GOT3 (cell line): Measurements from ENCODE around the gene HSD17B8.

ENCODE experiments used
- DNase-seq: peaks from one replicate; lab custom pipeline; 2025; ENCODE audit warnings: mixed read lengths; lab: John Stamatoyannopoulos, UW

Gene HSD17B8

GRCh38 chr6:33204415-33205190 is at the start of gene HSD17B8:
Gene HSD17B8 (plus strand): TSS chr6:33204655. CDS start chr6:33204669, 14 bp downstream.
- peak; percentile 73 for DNase-seq

DNA sequence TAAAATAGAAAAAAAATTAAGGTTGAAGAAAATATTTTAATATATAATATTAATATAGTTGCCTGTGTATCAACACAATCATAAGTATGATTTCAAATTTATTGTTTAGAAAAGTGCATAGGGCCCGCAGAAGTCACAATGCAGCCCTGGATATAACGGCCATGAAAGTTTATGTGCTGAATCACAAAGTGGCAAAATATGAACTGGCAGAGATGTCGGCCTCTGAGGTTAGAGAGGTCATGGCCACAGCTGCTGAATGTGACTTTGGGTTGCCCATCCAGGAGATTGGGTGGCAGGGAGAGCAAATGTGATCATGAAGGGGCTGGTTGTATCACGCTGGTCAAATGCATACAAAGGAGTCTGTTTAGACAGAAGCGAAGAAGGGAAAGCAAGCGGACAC is 47.9 kb upstream of the HSD17B8 start:
- no peak for DNase-seq

DNA sequence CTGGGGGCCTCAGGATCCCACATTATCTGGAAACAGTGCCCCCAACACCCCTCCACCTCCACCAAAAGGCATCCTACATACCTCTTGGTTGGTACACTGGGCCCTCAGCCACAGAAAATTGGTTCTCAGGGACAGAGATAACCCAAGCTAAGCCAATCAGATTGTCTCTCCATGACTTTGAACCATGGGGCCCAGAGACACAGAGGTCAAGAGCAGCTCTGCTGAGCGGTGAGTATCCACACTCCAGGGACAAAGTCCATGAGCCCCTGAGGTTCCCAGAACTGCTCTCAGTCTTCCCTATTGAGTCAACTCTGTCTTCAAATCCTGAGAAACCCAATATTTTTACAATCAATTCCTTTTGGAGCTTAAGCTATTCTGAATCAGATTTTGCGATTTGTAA is 47.5 kb upstream of the HSD17B8 start:
- DNase-seq = no peak

GRCh38 chr6:33160096-33160495 is 44.4 kb upstream of the HSD17B8 start:
- no peak for DNase-seq

DNA sequence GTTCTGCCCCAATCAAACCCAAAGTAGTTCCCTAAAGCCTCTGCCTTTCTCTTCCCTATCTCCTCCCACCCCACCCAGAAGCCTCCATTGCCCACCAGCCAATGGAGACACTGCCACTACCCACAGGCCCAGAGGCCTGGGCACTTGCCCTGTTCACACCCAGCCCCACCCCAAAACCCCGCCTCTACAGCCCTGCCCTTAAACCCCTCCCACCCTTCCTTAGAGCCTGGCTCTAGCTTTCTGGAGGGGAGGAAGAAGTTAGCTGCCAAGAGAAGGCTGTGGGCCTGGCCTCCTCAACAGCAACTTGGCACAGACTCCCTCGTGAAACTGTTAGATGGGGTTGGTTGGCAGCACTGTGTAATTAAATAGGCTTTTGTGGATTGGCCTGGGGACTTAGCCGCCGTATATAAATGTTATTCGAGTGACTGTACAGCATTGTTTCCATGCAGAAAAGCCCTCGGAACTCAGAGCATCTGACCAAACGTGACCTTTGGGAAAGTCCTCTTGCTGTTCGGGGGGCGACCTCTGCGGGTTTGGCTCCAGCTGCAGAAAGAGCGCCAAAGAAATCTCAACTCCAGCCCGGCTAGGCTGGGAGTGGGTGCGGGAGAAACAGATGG is 43.6 kb upstream of the HSD17B8 start:
- DNase-seq = peak; percentile 48

DNA sequence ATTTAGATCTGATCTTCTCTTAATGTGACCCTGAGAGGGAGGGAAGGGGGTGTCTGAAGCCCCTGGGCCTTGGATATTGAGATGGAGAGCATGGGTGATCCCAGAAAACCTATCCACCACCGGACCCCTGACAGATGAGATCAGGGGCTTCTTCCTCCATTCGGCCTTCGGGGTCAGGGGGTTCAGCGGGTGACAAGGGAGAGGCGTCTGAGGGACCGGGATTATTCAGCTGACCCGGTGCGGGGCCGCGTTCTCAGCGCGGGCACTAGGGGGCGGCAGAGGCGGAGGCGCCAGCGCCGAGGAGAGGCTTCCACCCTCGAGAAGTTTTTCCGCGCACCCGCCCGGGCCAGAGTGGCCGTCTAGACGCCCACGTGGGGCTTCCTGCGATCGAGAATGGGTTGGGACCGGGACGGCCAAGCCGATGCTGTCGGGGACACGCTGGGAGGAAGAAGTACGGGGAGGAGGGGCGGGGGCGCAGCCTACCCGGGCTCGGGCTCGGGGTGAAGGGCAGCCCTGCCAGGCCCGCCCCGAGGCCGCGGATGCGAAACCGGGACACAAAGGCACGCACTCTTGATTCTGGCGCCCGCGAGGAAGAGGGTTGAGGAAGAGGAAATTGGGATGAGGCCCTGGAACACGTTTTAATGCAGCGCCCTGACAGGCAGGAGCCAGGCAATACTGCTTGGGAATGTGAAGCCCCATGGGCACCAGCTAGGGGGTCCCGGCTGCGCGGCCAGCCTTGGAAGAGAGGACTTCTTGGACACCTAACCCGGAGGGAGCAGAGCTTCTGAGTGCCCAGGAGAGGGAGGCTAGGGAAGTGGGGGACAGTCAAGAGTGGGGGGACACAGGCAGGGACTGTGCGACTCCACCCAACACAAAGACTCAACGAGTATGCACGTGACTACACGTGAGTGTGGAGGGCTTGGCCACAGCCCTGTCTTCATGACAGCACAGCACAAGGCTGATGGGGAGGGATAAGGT is 42.8 kb upstream of the HSD17B8 start:
- DNase-seq = peak; percentile 68

GRCh38 chr6:33163540-33163939 is 40.9 kb upstream of the HSD17B8 start:
- DNase-seq = no peak

DNA sequence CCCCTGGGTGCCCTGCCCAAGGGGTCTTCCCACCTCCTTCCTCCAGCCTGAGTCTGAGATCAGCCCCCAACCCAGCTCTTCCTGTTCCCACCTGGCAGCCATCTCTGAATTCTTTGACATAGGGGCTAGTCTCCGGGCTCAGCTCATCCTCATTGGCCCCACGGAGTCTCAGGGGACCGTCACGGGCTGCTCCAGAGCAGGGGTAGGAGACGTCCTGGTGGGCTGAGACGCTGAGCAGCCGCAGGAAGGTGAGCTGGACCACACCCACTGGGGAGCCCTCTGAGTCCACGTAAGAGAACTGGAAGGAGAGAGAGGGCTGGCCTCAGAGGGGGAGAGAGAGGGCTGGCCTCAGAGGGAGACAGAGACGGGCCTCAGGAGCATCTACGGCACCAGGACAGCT is 40.3 kb upstream of the HSD17B8 start:
- DNase-seq = no peak

DNA sequence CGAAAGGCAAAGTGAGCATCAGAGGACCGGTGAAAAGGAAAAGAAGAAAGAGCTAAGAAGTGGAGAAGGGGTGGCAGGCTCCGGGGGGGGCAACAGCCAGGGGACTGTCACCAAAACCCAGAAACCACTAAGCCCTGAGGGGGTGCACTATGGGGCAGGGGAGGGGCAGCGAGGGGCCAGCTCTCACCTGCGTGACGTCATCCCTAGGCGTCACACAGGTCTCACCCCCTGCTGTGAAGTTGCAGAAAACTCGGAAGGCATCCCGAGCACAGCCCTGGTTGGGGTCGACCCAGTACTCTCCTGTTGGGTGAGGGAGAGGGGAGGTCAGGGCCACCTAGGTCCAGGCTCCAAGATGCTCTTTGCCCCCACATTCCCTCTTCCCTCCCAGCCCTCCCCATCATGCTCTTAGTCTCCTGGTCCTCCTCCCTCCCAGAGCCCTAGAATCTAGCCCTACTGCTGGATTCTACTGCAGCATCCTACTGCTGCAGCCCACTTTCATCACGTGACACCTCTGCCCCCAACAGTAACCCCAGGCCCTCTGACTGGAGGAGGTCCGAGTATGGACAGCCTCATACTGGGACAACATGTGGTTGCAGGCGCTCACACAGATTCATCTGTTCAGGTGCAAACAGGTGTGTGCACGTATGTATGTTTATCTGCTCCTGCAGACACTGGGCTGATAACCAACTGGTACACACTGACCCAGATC is 39.6 kb upstream of the HSD17B8 start:
- DNase-seq = no peak

DNA sequence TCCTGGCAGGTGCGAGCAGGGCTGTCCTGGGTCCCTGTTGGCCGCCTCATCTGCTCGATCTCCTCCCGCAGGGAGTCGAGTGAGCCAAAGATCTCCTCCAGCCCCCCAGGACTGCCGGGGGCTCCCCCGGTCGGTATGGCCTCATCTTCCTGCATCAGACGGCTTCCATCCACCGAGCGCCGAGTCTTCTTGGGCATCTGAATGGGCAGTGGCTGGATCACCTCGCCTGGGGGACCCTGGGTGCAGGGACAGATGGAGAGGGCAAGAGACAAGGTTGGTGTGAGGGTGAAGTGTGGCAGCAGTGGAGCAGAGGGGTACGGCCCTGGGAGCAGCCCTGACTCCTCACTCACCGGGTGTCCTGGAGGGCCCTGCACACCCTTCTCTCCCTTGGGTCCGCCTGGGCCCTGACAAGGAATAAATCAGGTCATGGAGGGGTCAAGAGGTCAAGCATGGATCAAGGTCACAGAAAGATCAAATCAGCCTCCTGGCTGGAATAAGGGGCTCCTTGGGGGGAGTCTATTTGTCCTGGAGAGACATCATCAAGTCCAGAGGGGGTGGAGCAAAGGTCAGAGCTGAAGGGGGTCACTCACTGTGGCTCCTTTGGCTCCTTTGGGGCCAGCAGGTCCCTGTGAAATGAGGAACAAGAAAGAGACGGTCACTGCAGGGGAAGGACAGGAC is 38.7 kb upstream of the HSD17B8 start:
- DNase-seq = no peak

- no peak for DNase-seq
These were observed 38.1 kb upstream of the HSD17B8 start for GRCh38 chr6:33166363-33166762.

DNA sequence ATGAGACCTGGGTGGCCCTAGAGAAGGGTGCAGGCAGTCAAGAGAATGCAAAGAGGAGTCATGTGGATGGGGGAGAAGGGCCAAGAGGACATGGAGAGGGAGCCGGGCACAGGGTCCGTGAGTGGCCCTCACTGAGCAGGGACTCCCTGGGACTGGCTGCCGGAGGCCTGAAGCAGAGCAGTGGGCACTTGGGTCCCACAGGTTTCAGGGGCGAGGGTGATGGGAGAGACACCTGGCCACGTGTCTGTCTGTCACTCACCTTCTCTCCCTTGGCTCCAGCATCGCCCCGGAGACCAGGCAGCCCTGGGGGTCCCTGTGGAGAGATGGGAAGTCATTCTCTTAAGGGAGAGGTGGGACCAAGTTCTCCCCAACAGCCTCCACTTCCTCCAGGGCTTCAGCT is 37.6 kb upstream of the HSD17B8 start:
- DNase-seq = no peak

DNA sequence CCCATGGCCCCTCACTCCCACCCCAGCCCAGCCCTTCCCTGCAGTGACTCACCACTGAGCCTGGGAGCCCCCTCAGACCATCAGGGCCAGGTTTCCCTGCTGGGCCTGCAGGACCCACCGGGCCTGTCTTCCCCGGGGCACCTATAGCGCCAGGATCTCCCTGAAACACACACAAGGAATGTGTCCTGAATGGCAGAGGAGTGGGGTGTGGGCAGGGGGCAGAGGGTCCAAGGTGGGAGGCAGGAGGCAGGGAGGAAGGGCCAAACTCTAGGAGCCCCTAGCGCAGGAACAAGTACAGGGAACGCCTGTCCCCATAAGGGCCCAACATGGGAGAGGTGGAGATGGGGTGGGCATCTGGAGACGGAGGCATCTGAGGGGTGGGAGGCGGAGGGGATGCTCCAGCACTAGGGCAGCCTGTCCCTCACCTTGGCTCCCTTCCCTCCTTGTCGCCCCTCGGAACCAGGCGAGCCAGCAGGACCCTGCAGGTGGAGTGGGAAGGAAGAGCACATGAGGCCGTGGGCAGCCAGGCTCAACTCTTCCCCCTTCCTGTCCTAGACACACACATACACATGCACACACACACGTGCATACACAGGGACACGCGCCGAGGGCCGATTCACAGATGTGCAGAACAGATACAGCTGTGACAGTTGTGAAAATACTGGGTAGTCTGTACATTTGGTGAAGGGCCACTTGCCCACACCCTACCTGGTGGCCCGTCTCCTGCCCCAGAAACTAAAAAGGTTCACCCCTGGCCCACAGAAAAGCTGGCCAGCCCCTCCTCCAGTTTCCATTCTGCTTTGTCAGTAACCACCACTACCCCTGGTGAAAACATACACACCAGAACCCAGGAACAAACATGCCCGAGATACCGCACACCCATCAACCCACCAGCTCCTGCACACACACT is 36.8 kb upstream of the HSD17B8 start:
- no peak for DNase-seq

DNA sequence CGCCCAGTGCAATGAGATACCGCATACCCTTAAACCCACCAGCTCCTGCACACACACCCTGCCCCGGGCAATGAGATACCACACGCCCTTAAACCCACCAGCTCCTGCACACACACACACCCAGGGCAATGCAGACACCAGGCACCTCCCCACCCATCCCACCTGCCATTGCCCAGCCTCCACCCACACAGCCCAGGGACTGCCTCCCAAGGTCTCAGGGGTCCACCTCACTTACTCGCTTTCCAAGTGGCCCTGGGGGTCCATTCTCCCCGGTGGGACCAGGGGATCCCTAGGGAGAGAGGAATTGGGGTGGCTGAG is 36.2 kb upstream of the HSD17B8 start:
- DNase-seq = no peak

GRCh38 chr6:33168639-33169038 is 35.8 kb upstream of the HSD17B8 start:
- no peak for DNase-seq

DNA sequence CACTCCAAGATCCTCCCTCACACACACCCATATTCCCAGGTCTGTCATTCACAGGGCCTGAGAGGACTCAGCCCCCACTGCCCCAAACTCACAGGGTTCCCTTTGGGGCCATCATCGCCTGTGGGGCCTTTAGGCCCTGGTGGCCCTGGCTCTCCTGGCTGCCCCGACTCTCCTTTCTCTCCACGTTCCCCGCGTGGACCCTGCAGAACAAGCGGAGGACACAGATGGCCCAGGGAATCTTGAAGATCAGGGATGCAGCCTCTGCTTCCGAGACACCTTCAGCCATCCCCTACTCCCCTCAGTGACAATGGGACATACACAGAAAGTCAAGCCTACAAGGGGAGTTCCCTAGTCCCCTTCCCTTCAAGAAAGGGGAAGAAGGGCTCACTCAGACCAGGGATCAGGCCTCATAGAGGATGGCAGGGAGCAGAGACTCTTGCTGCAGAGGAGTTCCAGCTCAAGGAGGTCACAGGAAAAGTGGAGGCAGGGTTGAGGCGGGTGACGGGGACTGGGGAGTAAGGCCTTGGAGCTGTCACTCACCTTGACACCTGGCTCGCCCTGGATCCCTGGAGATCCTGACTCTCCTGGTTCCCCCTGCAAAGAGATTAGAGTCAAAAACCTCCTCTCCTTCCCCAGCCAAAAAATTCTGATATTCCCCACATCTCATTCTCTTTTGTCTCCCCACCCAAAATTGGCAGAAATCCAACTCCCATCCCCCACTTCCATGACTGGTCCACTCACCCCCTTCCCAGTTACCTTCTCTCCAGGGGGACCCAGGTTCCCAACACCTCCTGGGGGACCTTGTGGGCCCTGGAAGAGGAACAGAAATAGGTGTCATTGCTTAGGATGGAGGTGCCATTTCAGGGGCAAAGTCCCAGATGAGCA is 34.9 kb upstream of the HSD17B8 start:
- no peak for DNase-seq

GRCh38 chr6:33170176-33171015 is 34.1 kb upstream of the HSD17B8 start:
- DNase-seq = no peak
